NT2/D1 (cell line): ENCODE measurements around the gene EEF1AKMT3.

ENCODE experiments used
- SUZ12 ChIP-seq: IDR thresholded peaks from 2 replicates; pipeline ENCODE4 v1.6.1; 2011; ENCODE audit not compliant: insufficient read length, insufficient read depth; ENCODE audit errors: extremely low read depth
- YY1 ChIP-seq: IDR thresholded peaks from 2 replicates; pipeline ENCODE4 v1.6.1; 2011; ENCODE audit not compliant: insufficient read length, insufficient read depth
- ZNF274 ChIP-seq: IDR thresholded peaks from 2 replicates; pipeline ENCODE4 v1.6.1; 2011; ENCODE audit warnings: mild to moderate bottlenecking, low read depth, low read length

DNA sequence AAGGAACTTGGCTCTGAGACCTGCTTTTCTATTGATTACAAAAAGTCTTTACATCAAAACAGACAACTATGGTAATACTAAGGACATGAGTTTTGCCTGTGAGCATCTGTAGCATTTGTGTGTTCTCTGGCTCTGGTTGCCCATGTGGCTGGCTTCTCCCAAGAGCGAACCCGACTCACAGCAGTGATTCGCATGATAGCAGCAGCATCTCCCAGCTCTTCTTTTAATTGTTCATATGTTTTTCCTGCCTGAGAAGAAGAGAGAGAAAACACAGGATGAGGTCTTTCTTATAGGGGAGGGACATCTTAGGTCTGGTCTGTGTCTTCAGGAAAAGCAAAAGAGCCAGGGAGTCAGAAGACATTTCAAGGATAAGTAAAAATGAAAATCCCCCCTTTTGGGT is 28.6 kb downstream of the EEF1AKMT3 start:
- TF ChIP-seq SUZ12 (no peak), YY1 (no peak), ZNF274 (no peak)
